Head of caudate nucleus (tissue), 42 donors: ENCODE data around the gene ARHGAP30.
"Not testable (repeated sequence)": the region's sequence is repeated elsewhere in the genome, so short reads cannot be mapped to it uniquely, and the experiment has no call there.

Experiments
- DNase-seq, 42 donors: peaks; one replicate each; pipeline versions ENCODE4 v3.0.0 to v3.0.0-alpha.2; 2020 to 2021; ENCODE audit warnings: mixed read lengths in 7 of 42
- intact Hi-C: fragments of 100-400 bp; cut with DNase I; formaldehyde crosslinking; loops from one replicate; pipeline ENCODE4 v1.15.0; 2022

Gene ARHGAP30

GRCh38 chr1:161047436-161048420 is 22.0 kb downstream of the ARHGAP30 start:
- no peak for DNase-seq
- intact Hi-C loops: loop anchor here (5.0 kb wide), 1 partner anchor 85 kb away; the partner anchor contains the start of gene DEDD

- intact Hi-C loops: loop anchor here (5.0 kb wide), 1 partner anchor 86 kb away; the partner anchor contains the start of gene DEDD
These were observed 23.0 kb downstream of the ARHGAP30 start for GRCh38 chr1:161046605-161047228.

GRCh38 chr1:161045736-161046604 is 23.7 kb downstream of the ARHGAP30 start, which contains the start of gene USF1:
Gene USF1, minus strand, starts transcription at chr1:161045977. Its CDS starts 2,702 bp downstream, at chr1:161043275.
- intact Hi-C loops: loop anchor here (2.0 to 5.0 kb wide), 2 partner anchors 51 to 86 kb away; partner anchors contain the start of gene DEDD
- DNase-seq: peak; percentile 86 to 97 (median 93)

More at GRCh38 chr1:161046605-161047228, 23.0 kb downstream of the ARHGAP30 start:
- no peak for DNase-seq

- intact Hi-C loops: loop anchor here (2.0 to 5.0 kb wide), 2 partner anchors 52 to 87 kb away; partner anchors contain the start of gene DEDD
- peak; percentile 28 to 81 (median 62) for DNase-seq
These were observed 24.6 kb downstream of the ARHGAP30 start for GRCh38 chr1:161044908-161045735.

GRCh38 chr1:161044535-161044907 is 25.2 kb downstream of the ARHGAP30 start:
- no peak for DNase-seq
- intact Hi-C loops: loop anchor here (2.0 kb wide), 1 partner anchor 52 kb away; no protein-coding TSS in a partner anchor

- intact Hi-C loops: no loop called here
- DNase-seq: no peak
These were observed 30.1 kb downstream of the ARHGAP30 start for GRCh38 chr1:161039546-161039945.

- intact Hi-C loops: no loop called here
- no peak for DNase-seq
These were observed 30.5 kb downstream of the ARHGAP30 start for GRCh38 chr1:161039154-161039545.

GRCh38 chr1:161038523-161039153 is 31.1 kb downstream of the ARHGAP30 start, which contains the start of gene TSTD1:
Gene TSTD1, minus strand, starts transcription at chr1:161038964. Its CDS starts 75 bp downstream, at chr1:161038889.
- intact Hi-C loops: no loop called here
- peak in 41 of 42 donors; percentile 45 to 86 (median 71) for DNase-seq

GRCh38 chr1:161037661-161038522 is 31.8 kb downstream of the ARHGAP30 start:
- DNase-seq: no peak
- intact Hi-C loops: no loop called here

GRCh38 chr1:161033751-161034150 is 35.9 kb downstream of the ARHGAP30 start:
- no peak for DNase-seq
- intact Hi-C loops: no loop called here

- intact Hi-C loops: no loop called here
- no peak for DNase-seq
These were observed 37.3 kb downstream of the ARHGAP30 start for GRCh38 chr1:161032409-161032808.

- DNase-seq: no peak
- intact Hi-C loops: no loop called here
These were observed 37.8 kb downstream of the ARHGAP30 start for GRCh38 chr1:161031874-161032273.

- intact Hi-C loops, DNase-seq: not testable (repeated sequence)
These were observed 40.2 kb downstream of the ARHGAP30 start for GRCh38 chr1:161029466-161029865.

- DNase-seq, intact Hi-C loops: not testable (repeated sequence)
These were observed 42.7 kb downstream of the ARHGAP30 start for GRCh38 chr1:161026954-161027353.

- DNase-seq, intact Hi-C loops: not testable (repeated sequence)
These were observed 47.3 kb downstream of the ARHGAP30 start for GRCh38 chr1:161022432-161022831.

GRCh38 chr1:161021970-161022353 is 47.7 kb downstream of the ARHGAP30 start:
- no peak for DNase-seq
- intact Hi-C loops: no loop called here
